Measurements from ENCODE around the gene TERB1.

GRCh38 chr16:66824006-66824405 lies 22.6 kb upstream of the TERB1 start:
- TF ChIP-seq CTCF (IDR thresholded peaks at IDR 0.05) (no peak), TAF1 (IDR thresholded peaks at IDR 0.05; ENCODE audit: borderline replicate concordance, low read depth, low read length) (no peak), CHD2 (IDR thresholded peaks at IDR 0.05; ENCODE audit: low read length, partially characterized antibody) (no peak), SIN3A (IDR thresholded peaks at IDR 0.05; ENCODE audit: borderline replicate concordance, low read depth, low read length) (no peak), YY1 (IDR thresholded peaks at IDR 0.05; ENCODE audit: low read depth) (no peak), MAX (IDR thresholded peaks at IDR 0.05; ENCODE audit: low read depth) (no peak), POLR2AphosphoS5 (IDR thresholded peaks at IDR 0.05; ENCODE audit: low read depth, low read length) (no peak), USF1 (IDR thresholded peaks at IDR 0.05; ENCODE audit: borderline replicate concordance, low read depth) (no peak), JUND (IDR thresholded peaks at IDR 0.05) (no peak), RCOR1 (IDR thresholded peaks at IDR 0.05; ENCODE audit: low read length) (no peak), EZH2phosphoT487 (IDR thresholded peaks at IDR 0.05; ENCODE audit: borderline replicate concordance, low read depth) (no peak), MXI1 (IDR thresholded peaks at IDR 0.05; ENCODE audit: low read depth, low read length) (no peak), FOXM1 (IDR thresholded peaks at IDR 0.05; ENCODE audit: low read depth) (no peak)
